H9 (cell line): ENCODE data around the gene RPL7L1. TPM values are rescaled to one million over a fixed set of nuclear protein-coding genes. Genes with fewer than 3 reads are reported as not detected.

ENCODE experiments used
- DNase-seq: peaks from one replicate; pipeline ENCODE4 v3.0.0-alpha.2; 2017
- H2AFZ ChIP-seq: one replicate; pipeline ENCODE4 v1.6.1; 2013; ENCODE audit warnings: mild to moderate bottlenecking, low read length, control low read depth, moderate library complexity
- H2AK5ac ChIP-seq: 2 replicates; pipeline ENCODE4 v1.6.1; 2013; ENCODE audit warnings: low read length, control low read depth, mixed read lengths; ENCODE audit not compliant: insufficient read length
- H2BK120ac ChIP-seq: one replicate; pipeline ENCODE4 v1.6.1; 2013; ENCODE audit warnings: low read depth, mild to moderate bottlenecking, low read length, control low read depth, inconsistent platforms; ENCODE audit not compliant: poor library complexity, severe bottlenecking
- H2BK12ac ChIP-seq: 2 replicates; pipeline ENCODE4 v1.6.1; 2013; ENCODE audit warnings: low read length, control low read depth, mixed read lengths, low read depth; ENCODE audit not compliant: insufficient read length
- H2BK15ac ChIP-seq: 2 replicates; pipeline ENCODE4 v1.6.1; 2013; ENCODE audit warnings: low read depth, low read length, control low read depth
- H2BK20ac ChIP-seq: one replicate; pipeline ENCODE4 v1.6.1; 2013; ENCODE audit warnings: low read depth, mild to moderate bottlenecking, low read length, control low read depth, inconsistent platforms; ENCODE audit not compliant: poor library complexity, severe bottlenecking
- H2BK5ac ChIP-seq: 2 replicates; pipeline ENCODE4 v1.6.1; 2013; ENCODE audit warnings: low read length, control low read depth, mixed read lengths; ENCODE audit not compliant: insufficient read length
- H3K14ac ChIP-seq: 2 replicates; pipeline ENCODE4 v1.6.1; 2013; ENCODE audit warnings: low read length, control low read depth; ENCODE audit not compliant: insufficient read depth
- H3K18ac ChIP-seq: 2 replicates; pipeline ENCODE4 v1.6.1; 2013; ENCODE audit warnings: low read depth, mild to moderate bottlenecking, mixed read lengths, low read length, control low read depth; ENCODE audit not compliant: insufficient read length
- H3K23ac ChIP-seq: 2 replicates; pipeline ENCODE4 v1.6.1; 2013; ENCODE audit warnings: low read length, control low read depth, mixed read lengths, low read depth; ENCODE audit not compliant: insufficient read length
- H3K23me2 ChIP-seq: 2 replicates; pipeline ENCODE4 v1.6.1; 2013; ENCODE audit warnings: low read depth, mild to moderate bottlenecking, mixed read lengths, low read length, control low read depth; ENCODE audit not compliant: insufficient read length, poor library complexity, severe bottlenecking
- H3K27ac ChIP-seq: 2 replicates; pipeline ENCODE4 v1.5.1; 2013; ENCODE audit warnings: low read length, control low read depth, mixed read lengths, low read depth; ENCODE audit not compliant: insufficient read length
- H3K27me3 ChIP-seq: 2 replicates; pipeline ENCODE4 v1.6.1; 2013; ENCODE audit warnings: low read length, control low read depth, inconsistent platforms; ENCODE audit not compliant: insufficient read depth
- H3K4ac ChIP-seq: 2 replicates; pipeline ENCODE4 v1.6.1; 2013; ENCODE audit warnings: low read depth, mild to moderate bottlenecking, control low read depth, inconsistent platforms, low read length, moderate library complexity
- H3K4me1 ChIP-seq: 2 replicates; pipeline ENCODE4 v1.6.1; 2013; ENCODE audit warnings: low read length, control low read depth, inconsistent platforms; ENCODE audit not compliant: insufficient read depth
- H3K4me2 ChIP-seq: 2 replicates; pipeline ENCODE4 v1.6.1; 2013; ENCODE audit warnings: low read length, control low read depth, mixed read lengths; ENCODE audit not compliant: insufficient read length, insufficient read depth
- H3K56ac ChIP-seq: 2 replicates; pipeline ENCODE4 v1.6.1; 2013; ENCODE audit warnings: low read depth, mild to moderate bottlenecking, mixed read lengths, low read length, control low read depth; ENCODE audit not compliant: insufficient read length
- H3K79me1 ChIP-seq: 2 replicates; pipeline ENCODE4 v1.6.1; 2013; ENCODE audit warnings: low read depth, mild to moderate bottlenecking, moderate library complexity, low read length, control low read depth, inconsistent platforms; ENCODE audit not compliant: insufficient read depth, poor library complexity, severe bottlenecking
- H3K79me2 ChIP-seq: 2 replicates; pipeline ENCODE4 v1.6.1; 2013; ENCODE audit warnings: low read length, control low read depth, inconsistent platforms; ENCODE audit not compliant: insufficient read depth
- H3K9ac ChIP-seq: 2 replicates; pipeline ENCODE4 v1.6.1; 2013; ENCODE audit warnings: low read length, control low read depth, mixed read lengths; ENCODE audit not compliant: insufficient read length; ENCODE audit errors: extremely low read depth
- H3K9me3 ChIP-seq: one replicate; pipeline ENCODE4 v1.6.1; 2013; ENCODE audit warnings: low read depth, low read length, inconsistent platforms; ENCODE audit not compliant: control insufficient read depth
- H3T11ph ChIP-seq: one replicate; pipeline ENCODE4 v1.6.1; 2013; ENCODE audit warnings: mild to moderate bottlenecking, low read length, control low read depth, inconsistent platforms
- H4K20me1 ChIP-seq: one replicate; pipeline ENCODE4 v1.6.1; 2013; ENCODE audit not compliant: control insufficient read depth, insufficient read length, insufficient read depth
- H4K5ac ChIP-seq: 2 replicates; pipeline ENCODE4 v1.6.1; 2013; ENCODE audit warnings: low read depth, mild to moderate bottlenecking, mixed read lengths, low read length, control low read depth; ENCODE audit not compliant: insufficient read length
- H4K8ac ChIP-seq: replicated peaks from 2 replicates; pipeline ENCODE4 v1.6.1; 2013; ENCODE audit warnings: low read length, control low read depth, mixed read lengths, low read depth; ENCODE audit not compliant: insufficient read length
- H4K91ac ChIP-seq: 2 replicates; pipeline ENCODE4 v1.6.1; 2013; ENCODE audit warnings: low read depth, mild to moderate bottlenecking, moderate library complexity, mixed read lengths, low read length, control low read depth; ENCODE audit not compliant: insufficient read length
- H3K27ac Mint-ChIP-seq, 3 experiments: 2 replicates in 2 of 3; 3 replicates in 1 of 3; pipeline ENCODE4 v1.8.0; 2020 to 2021; ENCODE audit warnings: mixed read lengths in 3 of 3, mild to moderate bottlenecking in 1 of 3, moderate library complexity in 1 of 3
- H3K27me3 Mint-ChIP-seq: 2 replicates; pipeline ENCODE4 v1.8.0; 2021; ENCODE audit warnings: low read depth, mild to moderate bottlenecking, moderate library complexity, mixed read lengths
- H3K36me3 Mint-ChIP-seq, 3 experiments: 2 replicates in 2 of 3; 3 replicates in 1 of 3; pipeline ENCODE4 v1.8.0; 2020 to 2021; ENCODE audit warnings: low read depth in 3 of 3, mixed read lengths in 3 of 3; ENCODE audit not compliant: insufficient read depth in 1 of 3
- H3K4me1 Mint-ChIP-seq, 2 experiments: 2 replicates each; pipeline ENCODE4 v1.8.0; 2020; ENCODE audit warnings: mixed read lengths in 2 of 2
- H3K4me3 Mint-ChIP-seq, 2 experiments: 2 replicates in 1 of 2; 3 replicates in 1 of 2; pipeline ENCODE4 v1.8.0; 2020 to 2021; ENCODE audit warnings: mild to moderate bottlenecking in 2 of 2, mixed read lengths in 2 of 2, moderate library complexity in 1 of 2
- H3K9me3 Mint-ChIP-seq, 2 experiments: 2 replicates in 1 of 2; 3 replicates in 1 of 2; pipeline ENCODE4 v1.8.0; 2020; ENCODE audit warnings: mild to moderate bottlenecking in 2 of 2, mixed read lengths in 2 of 2, moderate library complexity in 1 of 2
- CTCF ChIP-seq: fragments of 200-600 bp; sonication (generic); conservative IDR thresholded peaks from 3 replicates; pipeline ENCODE4 v1.8.0; 2021; ENCODE audit warnings: antibody characterized with exemption, mild to moderate bottlenecking
- WGBS: extraction: QIAGEN DNeasy Blood & Tissue Kit; methylation state at CpG from one replicate; pipeline ENCODE4 v1.1.7; 2013; ENCODE audit warnings: missing lambda C conversion rate, low lambda C conversion rate, mixed read lengths; ENCODE audit not compliant: insufficient read length; ENCODE audit errors: extremely low coverage; 5-methylcytosine and 5-hydroxymethylcytosine counted together
- total RNA-seq: library from RNA; stranded (reverse); gene quantifications from 2 replicates; pipeline ENCODE4 v1.2.1, GENCODE V29; 2021

The RPL7L1 gene
- total RNA-seq, 1 experiment from 2014 or later, result 130 TPM

GRCh38 chr6:42896178-42896719 lies 16.8 kb downstream of the RPL7L1 start:
- no peaks in the 10 kb centered on the region for H3K9me3 ChIP-seq
- H4K8ac ChIP-seq, result no peak overlapping the region
- no peak overlapping the region for H2AFZ ChIP-seq
- no peak overlapping the region for H4K5ac ChIP-seq
- H3K23ac ChIP-seq, result no peak overlapping the region
- TF ChIP-seq CTCF, result no peak
- Mint-ChIP-seq H3K9me3 (no peaks in the 10 kb centered on the region), H3K27ac (no peak overlapping the region), H3K36me3 (no peaks in the 10 kb centered on the region), H3K4me3 (no peak overlapping the region), H3K4me1 (peaks cover 19% of the 10 kb centered on the region in 2 experiments), H3K27me3 (no peaks in the 10 kb centered on the region)
- H2BK20ac ChIP-seq, result no peak overlapping the region
- no peak overlapping the region for H3K4ac ChIP-seq
- H2AK5ac ChIP-seq, result no peak overlapping the region
- no peaks in the 10 kb centered on the region; the same call in 1 of the 2 replicates for H3K4me1 ChIP-seq
- no CpG with 5 or more reads among the region's 10 CpGs for WGBS
- peaks cover 1% of the 10 kb centered on the region for H3K23me2 ChIP-seq
- H2BK12ac ChIP-seq, result no peak overlapping the region
- H3K27ac ChIP-seq, result no peak overlapping the region
- no peak overlapping the region for H3K9ac ChIP-seq
- H3K79me2 ChIP-seq, result no peaks in the 10 kb centered on the region
- H3K4me2 ChIP-seq, result no peak overlapping the region
- no peaks in the 10 kb centered on the region for H3K27me3 ChIP-seq
- no peak overlapping the region for H3K56ac ChIP-seq
- H3K79me1 ChIP-seq, result no peaks in the 10 kb centered on the region
- H3K18ac ChIP-seq, result no peak overlapping the region
- no peaks in the 10 kb centered on the region for H4K20me1 ChIP-seq
- H3K14ac ChIP-seq, result no peak overlapping the region
- H2BK120ac ChIP-seq, result no peak overlapping the region
- no peak overlapping the region for H2BK15ac ChIP-seq
- DNase-seq, result no peak
- no peak overlapping the region for H3T11ph ChIP-seq
- H4K91ac ChIP-seq, result no peak overlapping the region
- H2BK5ac ChIP-seq, result no peak overlapping the region
